SU-DHL-6 (cell line): ENCODE results near the gene DNAH7.

Source experiments
- H2AFZ ChIP-seq: fragments of 200-600 bp; sonication (generic); 2 replicates; pipeline ENCODE4 v1.6.1; 2014; ENCODE audit warnings: low read depth, mild to moderate bottlenecking, moderate library complexity, mixed read lengths, antibody characterized with exemption, low read length; ENCODE audit not compliant: severe bottlenecking
- H3F3A ChIP-seq: fragments of 200-600 bp; shearing (Covaris generic); 2 replicates; pipeline ENCODE4 v1.6.0; 2016; ENCODE audit warnings: antibody characterized with exemption, mild to moderate bottlenecking; ENCODE audit not compliant: insufficient read depth
- H3K27ac ChIP-seq: fragments of 200-600 bp; sonication (generic); 2 replicates; pipeline ENCODE4 v1.5.1; 2016; ENCODE audit warnings: low read depth, mild to moderate bottlenecking, low read length, moderate library complexity, mixed read lengths
- H3K27me3 ChIP-seq: fragments of 200-600 bp; sonication (generic), shearing (Covaris generic); 2 replicates; pipeline ENCODE4 v1.6.0; 2014; ENCODE audit warnings: mild to moderate bottlenecking, low read length
- H3K36me3 ChIP-seq: fragments of 200-600 bp; sonication (generic); 2 replicates; pipeline ENCODE4 v1.6.1; 2014; ENCODE audit warnings: mild to moderate bottlenecking, low read length, mixed read lengths
- H3K4me2 ChIP-seq: fragments of 300-600, 200-600 bp; shearing (Covaris generic), sonication (generic); 2 replicates; pipeline ENCODE4 v1.6.0; 2014; ENCODE audit warnings: low read length, low read depth, mild to moderate bottlenecking; ENCODE audit not compliant: poor library complexity, severe bottlenecking
- H3K4me3 ChIP-seq: fragments of 200-600 bp; sonication (generic); 2 replicates; pipeline ENCODE4 v1.5.1; 2014; ENCODE audit warnings: antibody characterized with exemption, low read length, mild to moderate bottlenecking, mixed read lengths; ENCODE audit not compliant: insufficient read depth, poor library complexity, severe bottlenecking
- H3K79me2 ChIP-seq: fragments of 200-600 bp; sonication (generic); 2 replicates; pipeline ENCODE4 v1.6.1; 2014; ENCODE audit warnings: mild to moderate bottlenecking, low read length, moderate library complexity; ENCODE audit not compliant: insufficient read depth
- H3K9ac ChIP-seq: fragments of 200-600 bp; sonication (generic); 2 replicates; pipeline ENCODE4 v1.7.0; 2014; ENCODE audit warnings: mild to moderate bottlenecking, low read length
- H3K9me2 ChIP-seq: fragments of 200-600 bp; sonication (generic); replicated peaks from 2 replicates; pipeline ENCODE4 v1.6.1; 2014; ENCODE audit warnings: low read length; ENCODE audit not compliant: insufficient read depth
- H3K9me3 ChIP-seq: fragments of 200-600 bp; sonication (generic); 2 replicates; pipeline ENCODE4 v1.6.1; 2014; ENCODE audit warnings: low read length, mixed read lengths; ENCODE audit not compliant: insufficient read depth
- H4K20me1 ChIP-seq: fragments of 200-600 bp; sonication (generic); 2 replicates; pipeline ENCODE4 v1.6.1; 2014; ENCODE audit warnings: low read depth, mild to moderate bottlenecking, antibody characterized with exemption, low read length, moderate library complexity, mixed read lengths
- CTCF ChIP-seq: fragments of 200-600 bp; sonication (generic); IDR thresholded peaks from one replicate; pipeline ENCODE4 v1.5.1; 2017; ENCODE audit warnings: antibody characterized with exemption, mild to moderate bottlenecking, low read length, moderate library complexity; ENCODE audit not compliant: insufficient read depth, poor library complexity, severe bottlenecking
- EZH2phosphoT487 ChIP-seq: fragments of 200-600 bp; sonication (generic), shearing (Covaris generic); conservative IDR thresholded peaks from 2 replicates; pipeline ENCODE4 v1.6.1; 2018; ENCODE audit warnings: mild to moderate bottlenecking, antibody characterized with exemption, low read length, moderate library complexity, mixed read lengths

The DNAH7 gene

GRCh38 chr2:196099916-196100315 is 31.3 kb upstream of the DNAH7 start:
- Histone ChIP-seq H2AFZ (no peak overlapping the region), H3K79me2 (no peaks in the 10 kb centered on the region), H3K27me3 (no peaks in the 10 kb centered on the region), H4K20me1 (no peaks in the 10 kb centered on the region), H3K27ac (no peak overlapping the region), H3K4me2 (no peak overlapping the region), H3K9ac (no peak overlapping the region), H3K4me3 (no peak overlapping the region), H3F3A (no peaks in the 10 kb centered on the region), H3K9me2 (no peaks in the 10 kb centered on the region), H3K9me3 (no peaks in the 10 kb centered on the region), H3K36me3 (no peaks in the 10 kb centered on the region)
- TF ChIP-seq CTCF (no peak), EZH2phosphoT487 (no peak)

- no peaks in the 10 kb centered on the region for H3F3A ChIP-seq
- H3K4me3 ChIP-seq: no peak overlapping the region
- H3K9ac ChIP-seq: no peak overlapping the region
- TF ChIP-seq EZH2phosphoT487 (no peak), CTCF (no peak)
- no peak overlapping the region for H3K27ac ChIP-seq
- no peaks in the 10 kb centered on the region for H3K9me2 ChIP-seq
- no peak overlapping the region for H2AFZ ChIP-seq
- H3K79me2 ChIP-seq: no peaks in the 10 kb centered on the region
- no peaks in the 10 kb centered on the region for H3K9me3 ChIP-seq
- H4K20me1 ChIP-seq: no peaks in the 10 kb centered on the region
- H3K27me3 ChIP-seq: no peaks in the 10 kb centered on the region
- H3K4me2 ChIP-seq: no peak overlapping the region
- no peaks in the 10 kb centered on the region for H3K36me3 ChIP-seq
Observed at GRCh38 chr2:196097864-196098660, 29.4 kb upstream of the DNAH7 start.

GRCh38 chr2:196096982-196097745 is 28.5 kb upstream of the DNAH7 start:
- Histone ChIP-seq H3K9me2 (no peaks in the 10 kb centered on the region), H2AFZ (no peak overlapping the region), H4K20me1 (no peaks in the 10 kb centered on the region), H3K27ac (no peak overlapping the region), H3K4me2 (no peak overlapping the region), H3K4me3 (no peak overlapping the region), H3K27me3 (no peaks in the 10 kb centered on the region), H3K9me3 (no peaks in the 10 kb centered on the region), H3F3A (no peaks in the 10 kb centered on the region), H3K36me3 (no peaks in the 10 kb centered on the region), H3K79me2 (no peaks in the 10 kb centered on the region), H3K9ac (no peak overlapping the region)
- TF ChIP-seq CTCF (no peak), EZH2phosphoT487 (no peak)
